Tibial nerve (tissue), 3 donors: ENCODE results near the gene TMEM186.

Experiments used
- CTCF ChIP-seq, 5 experiments: fragments of 200-600 bp in 3 of 5; fragments of 450-650 bp in 2 of 5; sonication (generic) in 3 of 5; IDR thresholded peaks; one replicate each; pipeline ENCODE4 v1.5.1; 2016 to 2019; ENCODE audit warnings: antibody characterized with exemption in 5 of 5, mild to moderate bottlenecking in 3 of 5, moderate library complexity in 2 of 5
- POLR2A ChIP-seq, 2 donors: fragments of 450-650 bp; IDR thresholded peaks; one replicate each; pipeline ENCODE4 v1.6.1; 2017; ENCODE audit warnings: antibody characterized with exemption in 2 of 2, mild to moderate bottlenecking in 2 of 2, moderate library complexity in 2 of 2

GRCh38 chr16:8763083-8763482, 34.4 kb downstream of the TMEM186 start:
- TF ChIP-seq CTCF (IDR thresholded peaks at IDR 0.05), result no peak
- no peak for TF ChIP-seq POLR2A (IDR thresholded peaks at IDR 0.05)
